HepG2 (cell line): Measurements from ENCODE around the gene APIP. TPM values are rescaled to one million over a fixed set of nuclear protein-coding genes. Genes with fewer than 3 reads are reported as not detected.

ENCODE experiments used
- ATAC-seq: fragments of 200-7000 bp; cut with Tn5 transposase; 3 replicates; pipeline ENCODE4 v1.9.1; 2020; ENCODE audit warnings: mild to moderate bottlenecking, moderate library complexity
- BruUV-seq: library from RNA; stranded (reverse); fragments of 400-500 nt; replicated peaks from 2 replicates; lab custom pipeline; 2021; lab: Mats Ljungman, UMichigan
- CTCF ChIA-PET: fragments of 300-600 bp; formaldehyde crosslinking; extraction: SDS; loops from one replicate; lab custom pipeline; 2021; ENCODE audit warnings: low total read pairs, inconsistent platforms, low intra/inter-chr PET ratio; lab: Yijun Ruan, JAX
- POLR2A ChIA-PET: fragments of 350-600 bp; sonication (Branson Sonifier 250); formaldehyde crosslinking; loops from one replicate; lab custom pipeline; 2020; ENCODE audit warnings: antibody characterized with exemption, inconsistent platforms; lab: Yijun Ruan, JAX
- DNase-seq: peaks from one replicate; pipeline ENCODE4 v3.0.0-alpha.2; 2015; ENCODE audit warnings: low spot score
- FAIRE-seq: peaks from 3 replicates; lab custom pipeline; 2011; peaks lifted over from hg19 to GRCh38; lab: Jason Lieb, UNC
- H2AFZ ChIP-seq: one replicate; pipeline ENCODE4 v1.6.1; 2011; ENCODE audit warnings: low read length, inconsistent platforms
- H3K27ac ChIP-seq: fragments of 300-600 bp; 3 replicates; pipeline ENCODE4 v1.8.0; 2011; ENCODE audit warnings: mixed run types, mild to moderate bottlenecking, mixed read lengths, low read length, inconsistent platforms; ENCODE audit not compliant: insufficient read depth; ENCODE audit errors: extremely low read length
- H3K27me3 ChIP-seq, 2 experiments: fragments of 200-600 bp in 1 of 2; 2 replicates in 1 of 2; 3 replicates in 1 of 2; pipeline versions ENCODE4 v1.6.0 to v1.8.0; 2011; ENCODE audit warnings: low read length in 2 of 2, mild to moderate bottlenecking in 2 of 2, moderate library complexity in 2 of 2, inconsistent platforms in 1 of 2; ENCODE audit not compliant: insufficient read depth in 2 of 2, control insufficient read depth in 1 of 2
- H3K36me3 ChIP-seq, 2 experiments: fragments of 200-600 bp in 1 of 2; replicated peaks in 1 of 2; 2 replicates in 1 of 2; 3 replicates in 1 of 2; pipeline versions ENCODE4 v1.5.1 to v1.8.0; 2011; ENCODE audit warnings: low read length in 2 of 2, inconsistent platforms in 1 of 2; ENCODE audit not compliant: insufficient read depth in 2 of 2, control insufficient read depth in 1 of 2
- H3K4me1 ChIP-seq: 2 replicates; pipeline ENCODE4 v1.5.1; 2012; ENCODE audit warnings: low read length, inconsistent platforms; ENCODE audit not compliant: insufficient read depth
- H3K4me2 ChIP-seq: 2 replicates; pipeline ENCODE4 v1.6.0; 2011; ENCODE audit warnings: low read depth, low read length, inconsistent platforms
- H3K4me3 ChIP-seq, 3 experiments: fragments of 200-600 bp in 1 of 3; sonication (generic), shearing (Covaris generic) in 1 of 3; replicated peaks in 1 of 3; 2 replicates each; pipeline ENCODE4 v1.5.1; 2011 to 2016; ENCODE audit warnings: low read length in 3 of 3, inconsistent platforms in 2 of 3, low read depth in 2 of 3, mild to moderate bottlenecking in 2 of 3, control low read depth in 1 of 3, mixed read lengths in 1 of 3; ENCODE audit not compliant: insufficient read depth in 1 of 3
- H3K79me2 ChIP-seq: one replicate; pipeline ENCODE4 v1.6.1; 2011; ENCODE audit warnings: low read length, inconsistent platforms; ENCODE audit not compliant: insufficient read depth
- H3K9ac ChIP-seq: 2 replicates; pipeline ENCODE4 v1.6.0; 2011; ENCODE audit warnings: mild to moderate bottlenecking, low read depth, low read length, inconsistent platforms; ENCODE audit not compliant: insufficient read depth
- H3K9me3 ChIP-seq: 2 replicates; pipeline ENCODE4 v1.5.1; 2012; ENCODE audit warnings: mild to moderate bottlenecking, low read length
- H4K20me1 ChIP-seq: 2 replicates; pipeline ENCODE4 v1.6.0; 2011; ENCODE audit warnings: inconsistent platforms, mild to moderate bottlenecking, low read length, moderate library complexity; ENCODE audit not compliant: insufficient read depth
- MAFF ChIP-seq: IDR thresholded peaks from 2 replicates; pipeline ENCODE4 v1.6.1; 2011; ENCODE audit warnings: low read depth, low read length, improper control_type of control experiment
- MAFK ChIP-seq, 2 experiments: IDR thresholded peaks in 1 of 2; conservative IDR thresholded peaks in 1 of 2; 2 replicates each; pipeline ENCODE4 v1.6.1; 2011; ENCODE audit warnings: improper control_type of control experiment in 2 of 2, low read length in 2 of 2
- ZBED4 ChIP-seq: sonication (generic); formaldehyde crosslinking; IDR thresholded peaks from 2 replicates; pipeline ENCODE4 v1.4.0; 2020; ENCODE audit warnings: missing genetic modification reagents, borderline replicate concordance
- ZNF644 ChIP-seq: IDR thresholded peaks from 2 replicates; pipeline ENCODE4 v1.6.1; 2016; ENCODE audit warnings: low read depth
- ZNF674 ChIP-seq: sonication (generic); formaldehyde crosslinking; IDR thresholded peaks from 2 replicates; pipeline ENCODE4 v1.5.0; 2020; ENCODE audit warnings: low read depth, mild to moderate bottlenecking, missing genetic modification reagents
- WGBS: methylation state at CpG from one replicate; pipeline ENCODE4 v1.1.6; 2017; ENCODE audit warnings: low lambda C conversion rate; 5-methylcytosine and 5-hydroxymethylcytosine counted together
- in situ Hi-C: cut with HindIII; loops from 2 replicates; pipeline ENCODE4 v1.10.0; 2017; ENCODE audit warnings: low pct_unique_long_range_greater_than_20kb; ENCODE audit not compliant: extremely low pct_ligation_motif_present
- intact Hi-C: fragments of 100-400 bp; cut with micrococcal nuclease; formaldehyde crosslinking; loops from one replicate; pipeline ENCODE4 v1.10.0; 2022; ENCODE audit not compliant: unreplicated experiment
- polyA plus RNA-seq, 8 experiments: library from polyadenylated mRNA; depleted of rRNA in 3 of 8; stranded (reverse) in 7 of 8; unstranded in 1 of 8; fragments of >200 nt; fragmentation: Illumina TruSeq in 4 of 8; extraction: Trizol in 4 of 8; gene quantifications; 2 replicates each; pipeline versions ENCODE4 v1.2.1 to v1.2.3, GENCODE V29; 2011 to 2016; ENCODE audit warnings: low read depth in 4 of 8, missing spikeins in 1 of 8, mixed read lengths in 1 of 8; ENCODE audit not compliant: insufficient read depth in 1 of 8
- total RNA-seq, 5 experiments: library from RNA; depleted of rRNA; stranded (reverse); fragments of >200 nt; fragmentation: Illumina TruSeq; extraction: Trizol; gene quantifications; 2 replicates each; pipeline ENCODE4 v1.2.3, GENCODE V29; 2016; ENCODE audit warnings: low read depth in 1 of 5

APIP gene
- total and polyA plus RNA-seq, 2 of the 13 experiments (the other 11 are each of a cell fraction or from before 2014, with no cell fraction given), result 16.9 to 31.0 TPM

GRCh38 chr11:34928960-34929680 lies 12.9 kb upstream of the APIP start:
- DNase-seq (no peak), ATAC-seq (no peak), FAIRE-seq (no peak)
- no TSS peak for BruUV-seq
- ChIA-PET POLR2A (interaction anchor here (1.0 to 2.9 kb wide), 8 partner anchors 10 to 462 kb away, joined by 3 to 46 read pairs (median 4); partner anchors contain the start of genes APIP and PDHX), CTCF (no interaction called here)
- in situ Hi-C loops, result loop anchor here (5.0 to 10.0 kb wide), 2 partner anchors 308 to 456 kb away; no protein-coding TSS in a partner anchor
- Histone ChIP-seq H3K79me2 (peaks cover 87% of the 10 kb centered on the region), H3K9ac (peak overlapping the region; percentile 49; the same call in 1 of the 2 replicates), H4K20me1 (0 out of 2 replicates have a peak, but pooled peaks cover 7% of the 10 kb centered on the region), H3K27me3 (no peaks in the 10 kb centered on the region), H3K4me3 (peak overlapping the region in 1 of 3 experiments; percentile 5; a peak in 1 of 6 replicates), H3K36me3 (peaks cover 0 to 20% of the 10 kb centered on the region in 2 experiments; a peak in 4 of 5 replicates), H3K4me1 (peaks cover 74% of the 10 kb centered on the region), H3K27ac (peak overlapping the region; percentile 80), H3K9me3 (no peaks in the 10 kb centered on the region), H3K4me2 (peak overlapping the region; percentile 60), H2AFZ (no peak overlapping the region)
- TF ChIP-seq MAFK (conservative IDR thresholded peaks at IDR 0.05 in 1 of 2, IDR thresholded peaks at IDR 0.05 in 1 of 2; ENCODE audit: low read length in 2 of 2) (peak; percentile 53 to 74; a peak in 3 of 4 replicates), MAFF (peak; percentile 61), ZNF644 (CRISPR knock-in tag) (peak; percentile 74; the same call in 1 of the 2 replicates), ZNF674 (no peak), ZBED4 (CRISPR knock-in tag) (no peak)
- WGBS, result 89% methylated on average over 7 of the region's 7 CpGs
- intact Hi-C loops, result no loop called here
